Subcutaneous abdominal adipose tissue (tissue), 5 donors: ENCODE data around the gene ZFP92.

Experiments
- H3K27ac ChIP-seq: one replicate; pipeline ENCODE4 v1.7.0; 2013; ENCODE audit warnings: low read depth, mild to moderate bottlenecking, inconsistent platforms, low read length, moderate library complexity
- H3K27me3 ChIP-seq, 5 donors: one replicate each; pipeline ENCODE4 v1.7.0; 2013; ENCODE audit warnings: low read length in 5 of 5, inconsistent platforms in 1 of 5; ENCODE audit not compliant: control insufficient read depth in 5 of 5, insufficient read depth in 4 of 5
- H3K36me3 ChIP-seq, 5 donors: one replicate each; pipeline ENCODE4 v1.7.0; 2013; ENCODE audit warnings: low read length in 5 of 5; ENCODE audit not compliant: control insufficient read depth in 5 of 5, insufficient read depth in 5 of 5
- H3K4me1 ChIP-seq, 5 donors: one replicate each; pipeline ENCODE4 v1.7.0; 2013; ENCODE audit warnings: low read length in 5 of 5, mild to moderate bottlenecking in 3 of 5, moderate library complexity in 1 of 5; ENCODE audit not compliant: control insufficient read depth in 5 of 5, insufficient read depth in 5 of 5
- H3K4me3 ChIP-seq, 5 donors: one replicate each; pipeline ENCODE4 v1.7.0; 2013; ENCODE audit warnings: low read length in 5 of 5, low read depth in 1 of 5
- H3K9ac ChIP-seq, 5 donors: one replicate each; pipeline ENCODE4 v1.7.0; 2013; ENCODE audit warnings: low read length in 5 of 5, mild to moderate bottlenecking in 4 of 5, moderate library complexity in 3 of 5
- H3K9me3 ChIP-seq, 5 donors: one replicate each; pipeline ENCODE4 v1.7.0; 2013; ENCODE audit warnings: low read length in 5 of 5; ENCODE audit not compliant: control insufficient read depth in 5 of 5
- donor health status: healthy.
- donor health status: healthy.
- donor health status: healthy.
- donor health status: healthy.
- donor health status: healthy.

ZFP92 gene

DNA sequence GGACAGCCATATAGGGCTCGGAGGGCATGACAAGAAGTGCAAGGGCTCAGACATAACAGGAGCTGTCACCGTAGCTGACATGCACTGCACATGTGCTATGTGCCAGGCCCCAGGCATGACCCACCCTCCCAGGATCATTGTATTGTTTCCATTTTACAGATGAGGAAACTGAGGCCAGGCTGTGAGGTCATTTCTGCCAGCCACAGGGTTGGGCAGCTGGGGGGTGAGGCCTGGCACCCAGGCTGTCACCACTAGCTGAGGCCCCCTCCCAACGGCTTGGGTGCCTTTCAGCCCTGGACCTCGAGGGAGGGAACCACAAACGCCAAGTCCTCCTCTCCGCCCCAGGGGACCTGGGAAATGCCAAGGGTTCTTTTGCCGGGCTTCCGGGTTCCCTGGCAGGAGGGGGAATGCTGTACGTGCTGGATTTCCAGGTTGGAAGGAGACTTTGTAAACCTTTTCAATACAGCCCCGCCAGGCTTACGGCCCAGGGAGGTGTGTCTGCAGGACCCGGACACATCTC lies 21.9 kb downstream of the ZFP92 start:
- no peak overlapping the region for H3K27ac ChIP-seq
- H3K27me3 ChIP-seq = peaks cover 5 to 16% (median 12%) of the 10 kb centered on the region in 5 donors
- no peaks in the 10 kb centered on the region for H3K36me3 ChIP-seq
- no peak overlapping the region for H3K4me3 ChIP-seq
- peaks cover 0 to 6% (median 0%) of the 10 kb centered on the region in 5 donors for H3K4me1 ChIP-seq
- peaks cover 3 to 12% (median 10%) of the 10 kb centered on the region in 5 donors for H3K9me3 ChIP-seq
- no peak overlapping the region for H3K9ac ChIP-seq

DNA sequence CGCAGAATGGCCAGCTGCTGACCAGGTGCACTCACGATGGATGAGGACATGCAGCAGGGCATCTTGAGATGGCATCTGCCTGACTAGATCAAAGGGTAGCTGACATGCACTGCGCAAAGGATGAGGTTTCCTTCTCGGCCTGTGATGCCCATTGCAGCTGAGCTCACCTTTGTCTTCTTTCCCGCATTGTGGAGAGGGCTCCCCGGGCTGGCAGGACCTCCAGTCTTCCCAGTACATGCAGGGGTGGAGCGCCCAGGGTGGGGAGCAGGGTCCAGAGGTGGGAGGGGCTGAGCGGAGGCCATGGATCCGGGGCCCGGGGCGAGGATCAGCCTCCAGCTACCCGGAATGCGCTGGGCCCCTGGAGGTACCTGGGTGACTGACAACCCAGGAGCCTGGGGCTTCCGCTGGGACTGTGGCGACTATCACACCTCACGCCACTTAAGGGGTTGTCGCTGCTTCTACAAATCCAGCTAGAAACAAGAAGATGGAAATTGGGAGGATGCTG lies 22.6 kb downstream of the ZFP92 start:
- no peaks in the 10 kb centered on the region for H3K36me3 ChIP-seq
- H3K27me3 ChIP-seq = peaks cover 5 to 16% (median 15%) of the 10 kb centered on the region in 5 donors
- H3K27ac ChIP-seq = no peak overlapping the region
- peaks cover 3 to 12% (median 10%) of the 10 kb centered on the region in 5 donors for H3K9me3 ChIP-seq
- H3K4me3 ChIP-seq = no peak overlapping the region
- H3K4me1 ChIP-seq = peaks cover 0 to 6% (median 2%) of the 10 kb centered on the region in 5 donors
- H3K9ac ChIP-seq = no peak overlapping the region

DNA sequence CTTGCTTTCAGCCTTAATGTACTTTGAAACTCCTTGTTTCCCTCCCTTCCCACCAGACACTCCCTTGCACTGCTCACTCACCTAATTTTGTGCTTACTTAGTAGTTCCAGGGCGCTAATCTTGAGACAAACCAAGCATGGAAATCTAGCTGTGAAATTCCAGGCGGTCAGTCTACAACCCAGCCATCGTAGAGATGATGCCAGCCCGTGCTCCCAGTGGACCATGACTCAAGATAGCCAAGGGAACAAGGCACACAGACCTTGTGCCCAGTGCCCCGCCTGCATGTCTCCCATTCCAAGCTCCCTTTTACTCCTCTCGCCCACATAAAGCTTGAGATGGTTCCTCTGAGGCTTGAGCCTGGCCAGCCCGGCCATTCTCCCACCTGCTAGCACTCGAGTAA lies 23.5 kb downstream of the ZFP92 start:
- Histone ChIP-seq H3K27me3 (peaks cover 5 to 19% (median 16%) of the 10 kb centered on the region in 5 donors), H3K9me3 (peaks cover 6 to 16% (median 12%) of the 10 kb centered on the region in 5 donors), H3K4me1 (peaks cover 0 to 6% (median 2%) of the 10 kb centered on the region in 5 donors), H3K27ac (no peak overlapping the region), H3K9ac (no peak overlapping the region), H3K36me3 (no peaks in the 10 kb centered on the region), H3K4me3 (no peak overlapping the region)

DNA sequence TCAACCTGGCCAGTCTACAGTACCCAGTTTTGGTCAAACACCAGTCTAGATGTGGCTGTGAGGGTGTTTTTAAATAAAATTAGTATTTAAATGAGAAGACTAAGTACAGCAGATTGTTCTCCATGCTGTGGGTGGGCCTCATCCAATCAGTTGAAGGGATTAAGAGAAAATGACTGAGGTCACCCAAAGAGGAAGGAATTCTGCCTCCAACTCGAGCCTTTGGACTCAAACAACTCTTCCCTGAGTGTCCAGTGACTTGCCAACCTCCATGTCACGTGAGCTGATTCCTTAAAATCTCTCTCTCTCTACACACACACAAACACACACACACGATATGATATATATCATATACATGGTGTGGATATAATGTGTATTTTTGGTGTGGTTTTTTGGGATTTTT lies 24.6 kb downstream of the ZFP92 start:
- Histone ChIP-seq H3K27me3 (peaks cover 7 to 24% (median 20%) of the 10 kb centered on the region in 5 donors), H3K27ac (no peak overlapping the region), H3K9me3 (peaks cover 3 to 20% (median 13%) of the 10 kb centered on the region in 5 donors), H3K4me1 (peaks cover 0 to 6% (median 2%) of the 10 kb centered on the region in 5 donors), H3K36me3 (no peaks in the 10 kb centered on the region), H3K9ac (no peak overlapping the region), H3K4me3 (no peak overlapping the region)

DNA sequence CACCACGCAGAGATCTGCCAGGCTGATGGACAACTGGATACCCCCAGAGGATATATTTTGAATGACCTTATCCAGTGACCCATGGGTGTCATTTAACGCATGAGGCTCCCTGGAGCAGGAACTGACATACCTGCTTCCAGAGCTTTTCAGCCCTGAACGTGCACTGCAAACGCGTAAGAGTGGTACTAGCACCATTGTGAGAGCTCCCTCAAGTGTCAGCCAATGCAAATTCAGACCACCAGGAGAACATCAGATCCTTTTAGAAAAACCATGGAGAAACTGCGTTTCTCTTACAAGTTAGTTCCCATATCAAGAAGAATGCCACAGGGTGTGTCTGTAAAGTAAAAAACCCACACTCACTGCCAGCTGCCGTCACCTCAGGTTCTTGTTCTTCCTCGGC lies 27.3 kb downstream of the ZFP92 start:
- H3K9me3 ChIP-seq = peaks cover 3 to 14% (median 8%) of the 10 kb centered on the region in 5 donors
- peaks cover 0 to 6% (median 2%) of the 10 kb centered on the region in 5 donors for H3K4me1 ChIP-seq
- H3K4me3 ChIP-seq = no peak overlapping the region
- peaks cover 6 to 27% (median 23%) of the 10 kb centered on the region in 5 donors for H3K27me3 ChIP-seq
- H3K27ac ChIP-seq = no peak overlapping the region
- H3K36me3 ChIP-seq = no peaks in the 10 kb centered on the region
- no peak overlapping the region for H3K9ac ChIP-seq

DNA sequence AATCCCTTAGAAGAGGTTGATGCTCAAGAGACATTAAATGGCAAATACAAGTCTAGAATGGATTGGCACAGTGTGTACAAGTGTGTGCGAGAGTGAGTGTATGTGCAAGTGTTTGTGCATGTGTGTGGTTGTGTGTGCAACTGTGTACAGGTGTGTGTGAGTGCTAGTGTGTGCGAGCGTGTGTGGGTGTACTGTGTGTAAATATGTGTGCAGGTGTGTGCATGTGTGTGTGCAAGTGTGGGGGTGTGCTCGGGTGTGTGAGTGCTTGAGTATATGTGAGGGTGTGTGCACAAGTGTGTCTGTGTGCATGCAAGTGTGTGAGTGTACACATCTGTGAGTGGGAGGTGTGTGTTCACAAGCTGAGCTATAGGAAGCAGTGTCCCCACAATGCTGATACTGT lies 28.7 kb downstream of the ZFP92 start:
- no peaks in the 10 kb centered on the region for H3K36me3 ChIP-seq
- H3K27ac ChIP-seq = no peak overlapping the region
- H3K27me3 ChIP-seq = peaks cover 13 to 33% (median 23%) of the 10 kb centered on the region in 5 donors
- H3K9ac ChIP-seq = no peak overlapping the region
- H3K9me3 ChIP-seq = peaks cover 3 to 14% (median 8%) of the 10 kb centered on the region in 5 donors
- peaks cover 0 to 2% (median 0%) of the 10 kb centered on the region in 5 donors for H3K4me1 ChIP-seq
- no peak overlapping the region for H3K4me3 ChIP-seq

DNA sequence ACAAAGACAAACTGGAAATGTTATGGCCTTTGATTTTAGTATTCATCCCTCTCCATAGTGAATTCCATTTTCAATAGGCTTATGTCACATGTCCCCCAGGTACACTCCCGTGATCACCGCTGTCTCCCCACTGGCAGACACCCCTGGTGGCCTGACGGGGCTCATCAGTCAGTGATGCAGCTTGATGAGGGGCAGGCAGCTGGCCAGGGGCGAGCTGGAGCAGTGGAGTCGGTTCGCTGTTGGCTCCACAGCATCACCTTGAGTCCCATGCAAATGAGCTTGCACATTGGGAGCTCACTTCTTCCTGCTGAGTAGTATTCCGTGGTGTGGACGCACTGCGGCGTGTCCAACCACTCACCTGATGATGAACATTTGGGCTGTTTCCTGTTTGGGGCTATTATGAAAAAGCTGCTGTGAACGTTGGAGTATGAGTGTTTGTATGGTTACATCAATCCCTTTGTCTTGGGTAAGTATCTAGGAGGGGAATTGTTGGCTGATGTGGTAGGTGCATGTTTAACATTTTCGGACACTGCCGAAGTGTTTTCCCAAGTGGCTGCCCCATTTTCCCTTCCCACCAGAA lies 29.4 kb downstream of the ZFP92 start:
- Histone ChIP-seq H3K27ac (no peak overlapping the region), H3K27me3 (peaks cover 13 to 36% (median 23%) of the 10 kb centered on the region in 5 donors), H3K4me1 (peaks cover 0 to 2% (median 0%) of the 10 kb centered on the region in 5 donors), H3K4me3 (no peak overlapping the region), H3K36me3 (no peaks in the 10 kb centered on the region), H3K9me3 (peaks cover 3 to 14% (median 8%) of the 10 kb centered on the region in 5 donors), H3K9ac (no peak overlapping the region)

DNA sequence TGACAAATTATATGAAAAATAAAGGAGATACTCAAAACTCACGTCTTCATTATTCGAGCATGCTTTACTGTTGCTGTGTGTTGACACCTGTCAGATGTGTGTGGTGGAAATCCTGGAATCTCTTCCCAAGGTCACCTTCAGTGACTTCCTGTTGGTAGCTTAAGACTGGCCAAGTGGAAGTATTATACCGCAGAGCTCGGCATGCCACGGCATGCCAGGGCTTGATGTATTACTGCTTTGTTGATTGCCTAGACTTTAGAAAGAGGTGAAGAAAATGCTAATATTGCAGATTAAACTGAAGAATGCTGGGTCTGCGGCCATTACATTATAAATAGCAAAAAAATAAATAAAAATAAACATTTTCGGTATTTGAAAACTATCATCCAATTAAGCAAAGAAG lies 30.0 kb downstream of the ZFP92 start:
- Histone ChIP-seq H3K27ac (no peak overlapping the region), H3K9me3 (peaks cover 3 to 14% (median 8%) of the 10 kb centered on the region in 5 donors), H3K9ac (no peak overlapping the region), H3K4me3 (no peak overlapping the region), H3K27me3 (peaks cover 13 to 37% (median 23%) of the 10 kb centered on the region in 5 donors), H3K36me3 (no peaks in the 10 kb centered on the region), H3K4me1 (peaks cover 0 to 2% (median 0%) of the 10 kb centered on the region in 5 donors)

DNA sequence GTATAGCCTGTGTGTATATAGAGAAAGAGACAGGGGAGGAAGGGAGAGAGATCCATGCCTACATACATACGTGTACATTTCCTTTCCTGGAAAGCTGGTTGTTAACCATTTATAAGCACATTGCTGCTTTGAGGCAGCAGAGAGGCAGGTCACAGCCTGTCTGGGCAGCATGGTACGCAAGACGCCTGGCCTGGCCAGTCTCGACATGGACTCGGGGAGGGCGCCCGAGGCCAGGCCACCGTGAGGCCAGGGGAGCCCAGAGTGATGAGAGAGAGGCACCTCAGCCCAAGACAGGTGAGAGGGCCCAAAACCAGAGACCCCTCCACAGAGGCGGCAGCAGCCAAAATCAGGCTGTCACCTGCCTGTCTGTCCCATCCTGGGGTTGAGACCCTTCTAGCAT lies 30.7 kb downstream of the ZFP92 start:
- Histone ChIP-seq H3K4me1 (peaks cover 0 to 2% (median 0%) of the 10 kb centered on the region in 5 donors), H3K36me3 (peaks cover 0 to under 1% (median under 1%) of the 10 kb centered on the region in 5 donors)

DNA sequence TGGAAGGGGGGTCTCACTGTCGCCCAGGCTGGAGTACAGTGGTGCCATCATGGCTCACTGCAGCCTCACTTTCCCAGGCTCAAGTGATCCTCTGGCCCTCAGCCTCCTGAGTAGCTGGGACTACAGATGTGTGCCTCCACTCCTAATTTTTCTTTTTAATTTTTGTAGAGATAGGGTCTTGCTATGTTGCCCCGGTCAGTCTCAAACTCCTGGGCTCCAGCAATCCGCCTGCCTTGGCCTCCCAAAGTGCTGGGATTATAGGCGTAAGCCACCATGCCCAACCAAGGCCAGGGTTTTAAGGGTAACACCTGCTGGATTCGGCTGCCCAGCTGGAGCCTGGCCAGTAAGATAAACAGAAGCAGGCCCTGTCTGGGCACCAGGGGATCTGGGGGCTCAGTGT lies 31.2 kb downstream of the ZFP92 start:
- Histone ChIP-seq H3K9ac (no peak overlapping the region), H3K36me3 (peaks cover 0 to 6% (median 3%) of the 10 kb centered on the region in 5 donors), H3K4me3 (no peak overlapping the region), H3K27ac (no peak overlapping the region), H3K9me3 (peaks cover 3 to 14% (median 8%) of the 10 kb centered on the region in 5 donors), H3K27me3 (peaks cover 13 to 38% (median 28%) of the 10 kb centered on the region in 5 donors), H3K4me1 (peaks cover 0 to 2% (median 0%) of the 10 kb centered on the region in 5 donors)

More for the DNA sequence above, 30.7 kb downstream of the ZFP92 start:
- peaks cover 3 to 14% (median 8%) of the 10 kb centered on the region in 5 donors for H3K9me3 ChIP-seq
- no peak overlapping the region for H3K4me3 ChIP-seq
- peaks cover 13 to 38% (median 27%) of the 10 kb centered on the region in 5 donors for H3K27me3 ChIP-seq
- H3K9ac ChIP-seq = no peak overlapping the region
- H3K27ac ChIP-seq = no peak overlapping the region
